ENCODE results near the gene HRH2.

GRCh38 chr5:175747539-175748060 is 89.7 kb downstream of the HRH2 start:
- TF ChIP-seq POLR2A (IDR thresholded peaks at IDR 0.05; ENCODE audit: low read length) (no peak), GATA1 (IDR thresholded peaks at IDR 0.05; ENCODE audit: low read depth, low read length) (no peak)
